HCT116 (cell line): ENCODE results near the gene KRTAP10-7. TPM values are rescaled to one million over a fixed set of nuclear protein-coding genes. Genes with fewer than 3 reads are reported as not detected.

Source experiments
- ATAC-seq: fragments of 200-7000 bp; cut with Tn5 transposase; 2 replicates; pipeline ENCODE4 v1.9.1; 2020; ENCODE audit warnings: mild to moderate bottlenecking, moderate library complexity
- BruUV-seq: library from RNA; stranded (reverse); fragments of 400-500 nt; replicated peaks from 2 replicates; lab custom pipeline; 2021; lab: Mats Ljungman, UMichigan
- CTCF ChIA-PET: fragments of 300-600 bp; sonication (Branson Sonifier 250); formaldehyde crosslinking; loops from one replicate; lab custom pipeline; 2021; ENCODE audit warnings: antibody characterized with exemption; lab: Charles Lee
- POLR2A ChIA-PET: fragments of 300-600, 350-600 bp; sonication (Branson Sonifier 250); formaldehyde crosslinking; loops from one replicate; lab custom pipeline; 2021; ENCODE audit warnings: antibody characterized with exemption; lab: Charles Lee
- RAD21 ChIA-PET, 2 experiments: fragments of 300-600 bp; sonication (Branson Sonifier 250); formaldehyde crosslinking; loops; one replicate each; lab custom pipeline; 2023; ENCODE audit warnings: low total read pairs in 2 of 2; ENCODE audit not compliant: uncharacterized antibody in 2 of 2, unreplicated experiment in 2 of 2, low non-redundant PET in 1 of 2; lab: Charles Lee
- DNase-seq: peaks from one replicate; pipeline ENCODE4 v3.0.0-alpha.2; 2010; ENCODE audit warnings: low read depth, low spot score
- H2AFZ ChIP-seq: fragments of 200-600 bp; shearing (Covaris generic), sonication (generic); 2 replicates; pipeline ENCODE4 v1.6.1; 2017; ENCODE audit warnings: low read depth, mixed run types, mixed read lengths, antibody characterized with exemption, low read length; ENCODE audit not compliant: poor library complexity, severe bottlenecking
- H3K27ac ChIP-seq: 2 replicates; pipeline ENCODE4 v1.5.1; 2012; ENCODE audit warnings: low read depth, low read length
- H3K27me3 ChIP-seq: fragments of 200-600 bp; sonication (generic); 2 replicates; pipeline ENCODE4 v1.6.1; 2016; ENCODE audit warnings: mixed run types, low read length, mixed read lengths; ENCODE audit not compliant: insufficient read depth
- H3K36me3 ChIP-seq, 2 experiments: fragments of 200-500 bp in 1 of 2; fragments of 200-600 bp in 1 of 2; sonication (Bioruptor generic) in 1 of 2; sonication (generic) in 1 of 2; 2 replicates each; pipeline versions ENCODE4 v1.5.1 to v1.6.1; 2014 to 2016; ENCODE audit warnings: low read length in 2 of 2, inconsistent platforms in 1 of 2, mixed read lengths in 1 of 2, mixed run types in 1 of 2; ENCODE audit not compliant: insufficient read depth in 2 of 2, control insufficient read depth in 1 of 2
- H3K4me1 ChIP-seq, 2 experiments: fragments of 200-600 bp in 1 of 2; sonication (generic) in 1 of 2; 2 replicates each; pipeline versions ENCODE4 v1.5.1 to v1.6.1; 2012 to 2017; ENCODE audit warnings: low read length in 2 of 2, inconsistent platforms in 1 of 2, mild to moderate bottlenecking in 1 of 2, mixed read lengths in 1 of 2, mixed run types in 1 of 2, moderate library complexity in 1 of 2; ENCODE audit not compliant: insufficient read depth in 2 of 2, control insufficient read depth in 1 of 2
- H3K4me2 ChIP-seq: fragments of 200-600 bp; sonication (generic); 2 replicates; pipeline ENCODE4 v1.6.1; 2017; ENCODE audit warnings: mixed run types, low read length, mixed read lengths
- H3K4me3 ChIP-seq, 2 experiments: fragments of 200-600 bp in 1 of 2; sonication (generic) in 1 of 2; replicated peaks in 1 of 2; 2 replicates each; pipeline ENCODE4 v1.5.1; 2011 to 2016; ENCODE audit warnings: low read length in 2 of 2, control low read depth in 1 of 2, low read depth in 1 of 2, mild to moderate bottlenecking in 1 of 2, mixed read lengths in 1 of 2, mixed run types in 1 of 2
- H3K79me2 ChIP-seq: fragments of 200-600 bp; sonication (generic); 2 replicates; pipeline ENCODE4 v1.6.1; 2017; ENCODE audit warnings: mild to moderate bottlenecking, mixed run types, low read length, moderate library complexity, mixed read lengths; ENCODE audit not compliant: insufficient read depth
- H3K9ac ChIP-seq: fragments of 200-600 bp; sonication (generic); 2 replicates; pipeline ENCODE4 v1.6.1; 2016; ENCODE audit warnings: low read length, mixed read lengths
- H3K9me2 ChIP-seq: fragments of 200-600 bp; sonication (generic), shearing (Covaris generic); 2 replicates; pipeline ENCODE4 v1.6.1; 2017; ENCODE audit warnings: mixed run types, mild to moderate bottlenecking, moderate library complexity; ENCODE audit not compliant: insufficient read depth
- H3K9me3 ChIP-seq, 2 experiments: fragments of 200-500 bp in 1 of 2; fragments of 200-600 bp in 1 of 2; sonication (Bioruptor generic) in 1 of 2; sonication (generic) in 1 of 2; 2 replicates each; pipeline ENCODE4 v1.6.1; 2014 to 2017; ENCODE audit warnings: low read length in 2 of 2, mixed read lengths in 2 of 2, inconsistent platforms in 1 of 2, low read depth in 1 of 2, mild to moderate bottlenecking in 1 of 2, mixed run types in 1 of 2, moderate library complexity in 1 of 2; ENCODE audit not compliant: control insufficient read depth in 1 of 2, insufficient read depth in 1 of 2
- H4K20me1 ChIP-seq: fragments of 200-600 bp; sonication (generic), shearing (Covaris generic); 2 replicates; pipeline ENCODE4 v1.6.1; 2017; ENCODE audit warnings: mixed run types, mild to moderate bottlenecking, moderate library complexity; ENCODE audit not compliant: insufficient read depth
- CBX3 ChIP-seq: IDR thresholded peaks from 2 replicates; pipeline ENCODE4 v1.6.1; 2012; ENCODE audit warnings: low read depth
- CEBPB ChIP-seq: IDR thresholded peaks from 2 replicates; pipeline ENCODE4 v1.6.1; 2012; ENCODE audit warnings: low read depth
- EGR1 ChIP-seq: IDR thresholded peaks from 2 replicates; pipeline ENCODE4 v1.6.1; 2012; ENCODE audit warnings: low read depth
- ELF1 ChIP-seq: IDR thresholded peaks from 2 replicates; pipeline ENCODE4 v1.6.1; 2012; ENCODE audit warnings: low read depth, borderline replicate concordance
- EZH2 ChIP-seq: fragments of 200-600 bp; sonication (generic); IDR thresholded peaks from 2 replicates; pipeline ENCODE4 v1.6.1; 2017; ENCODE audit warnings: antibody characterized with exemption, mixed run types
- EZH2phosphoT487 ChIP-seq: fragments of 200-600 bp; IDR thresholded peaks from 2 replicates; pipeline ENCODE4 v1.6.1; 2018; ENCODE audit warnings: antibody characterized with exemption, borderline replicate concordance
- FOSL1 ChIP-seq: IDR thresholded peaks from 2 replicates; pipeline ENCODE4 v1.6.1; 2012; ENCODE audit warnings: low read depth
- JUND ChIP-seq: IDR thresholded peaks from 2 replicates; pipeline ENCODE4 v1.6.1; 2012
- POLR2A ChIP-seq: IDR thresholded peaks from 2 replicates; pipeline ENCODE4 v1.7.0; 2011; ENCODE audit warnings: borderline replicate concordance; ENCODE audit not compliant: insufficient read depth, insufficient read length; ENCODE audit errors: extremely low read depth
- RAD21 ChIP-seq: IDR thresholded peaks from 2 replicates; pipeline ENCODE4 v1.6.1; 2012; ENCODE audit warnings: low read depth, mild to moderate bottlenecking
- SIN3A ChIP-seq: IDR thresholded peaks from 2 replicates; pipeline ENCODE4 v1.6.1; 2012; ENCODE audit warnings: low read depth
- SP1 ChIP-seq: IDR thresholded peaks from 2 replicates; pipeline ENCODE4 v1.6.1; 2012; ENCODE audit warnings: low read depth
- SRF ChIP-seq: IDR thresholded peaks from 2 replicates; pipeline ENCODE4 v1.6.1; 2012; ENCODE audit warnings: low read depth
- TCF7L2 ChIP-seq: IDR thresholded peaks from 2 replicates; pipeline ENCODE4 v1.7.0; 2011; ENCODE audit warnings: borderline replicate concordance, inconsistent platforms; ENCODE audit not compliant: insufficient read depth, insufficient read length; ENCODE audit errors: extremely low read depth
- YY1 ChIP-seq: IDR thresholded peaks from 2 replicates; pipeline ENCODE4 v1.6.1; 2011; ENCODE audit warnings: low read length, low read depth, moderate library complexity, mild to moderate bottlenecking; ENCODE audit not compliant: insufficient replicate concordance; ENCODE audit errors: extremely low read depth
- ZBTB33 ChIP-seq: IDR thresholded peaks from 2 replicates; pipeline ENCODE4 v1.6.1; 2011; ENCODE audit warnings: mild to moderate bottlenecking, low read length, moderate library complexity; ENCODE audit not compliant: insufficient replicate concordance; ENCODE audit errors: extremely low read depth
- ZFX ChIP-seq: fragments of 450-650 bp; IDR thresholded peaks from 2 replicates; pipeline ENCODE4 v1.6.1; 2017
- ZNF274 ChIP-seq: fragments of 200-500 bp; sonication (Bioruptor generic); IDR thresholded peaks from 2 replicates; pipeline ENCODE4 v1.6.1; 2014; ENCODE audit warnings: mild to moderate bottlenecking, low read depth, low read length, inconsistent platforms
- intact Hi-C: fragments of 100-400 bp; cut with micrococcal nuclease; formaldehyde crosslinking; loops from 2 replicates; pipeline ENCODE4 v1.10.0; 2022
- total RNA-seq: library from RNA; stranded (reverse); gene quantifications from one replicate; pipeline ENCODE4 v1.2.1, GENCODE V29; 2021; ENCODE audit not compliant: unreplicated experiment
- TF ChIP-seq, protein P1 (sequence below), 3 experiments: fragments of 200-600 bp in 1 of 3; sonication (generic) in 1 of 3; IDR thresholded peaks in 2 of 3; conservative IDR thresholded peaks in 1 of 3; 2 replicates each; pipeline ENCODE4 v1.5.1; 2012 to 2017; ENCODE audit warnings: low read depth in 2 of 3, low read length in 2 of 3, antibody characterized with exemption in 1 of 3, borderline replicate concordance in 1 of 3, control low read depth in 1 of 3, mild to moderate bottlenecking in 1 of 3, mixed read lengths in 1 of 3, mixed run types in 1 of 3, moderate library complexity in 1 of 3; ENCODE audit not compliant: insufficient read depth in 1 of 3
- TF ChIP-seq, protein P2 (sequence below): IDR thresholded peaks from 2 replicates; pipeline ENCODE4 v1.6.1; 2012; ENCODE audit warnings: low read depth

Gene KRTAP10-7
- total RNA-seq, 1 experiment from 2014 or later = not detected

- TF ChIP-seq ZBTB33 (no peak), YY1 (no peak), POLR2A (no peak), CBX3 (no peak), TCF7L2 (no peak), ZFX (no peak), JUND (no peak), FOSL1 (no peak), CEBPB (no peak), SRF (no peak), EZH2 (no peak), EZH2phosphoT487 (no peak), ELF1 (no peak), ZNF274 (no peak), EGR1 (no peak), SP1 (no peak), SIN3A (no peak), RAD21 (no peak)
- TF ChIP-seq, protein P1, sequence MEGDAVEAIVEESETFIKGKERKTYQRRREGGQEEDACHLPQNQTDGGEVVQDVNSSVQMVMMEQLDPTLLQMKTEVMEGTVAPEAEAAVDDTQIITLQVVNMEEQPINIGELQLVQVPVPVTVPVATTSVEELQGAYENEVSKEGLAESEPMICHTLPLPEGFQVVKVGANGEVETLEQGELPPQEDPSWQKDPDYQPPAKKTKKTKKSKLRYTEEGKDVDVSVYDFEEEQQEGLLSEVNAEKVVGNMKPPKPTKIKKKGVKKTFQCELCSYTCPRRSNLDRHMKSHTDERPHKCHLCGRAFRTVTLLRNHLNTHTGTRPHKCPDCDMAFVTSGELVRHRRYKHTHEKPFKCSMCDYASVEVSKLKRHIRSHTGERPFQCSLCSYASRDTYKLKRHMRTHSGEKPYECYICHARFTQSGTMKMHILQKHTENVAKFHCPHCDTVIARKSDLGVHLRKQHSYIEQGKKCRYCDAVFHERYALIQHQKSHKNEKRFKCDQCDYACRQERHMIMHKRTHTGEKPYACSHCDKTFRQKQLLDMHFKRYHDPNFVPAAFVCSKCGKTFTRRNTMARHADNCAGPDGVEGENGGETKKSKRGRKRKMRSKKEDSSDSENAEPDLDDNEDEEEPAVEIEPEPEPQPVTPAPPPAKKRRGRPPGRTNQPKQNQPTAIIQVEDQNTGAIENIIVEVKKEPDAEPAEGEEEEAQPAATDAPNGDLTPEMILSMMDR (IDR thresholded peaks at IDR 0.05 in 2 of 3, conservative IDR thresholded peaks at IDR 0.05 in 1 of 3; ENCODE audit: borderline replicate concordance in 1 of 3, insufficient read depth in 1 of 3, low read depth in 2 of 3, low read length in 2 of 3) = no peak
- TF ChIP-seq, protein P2, sequence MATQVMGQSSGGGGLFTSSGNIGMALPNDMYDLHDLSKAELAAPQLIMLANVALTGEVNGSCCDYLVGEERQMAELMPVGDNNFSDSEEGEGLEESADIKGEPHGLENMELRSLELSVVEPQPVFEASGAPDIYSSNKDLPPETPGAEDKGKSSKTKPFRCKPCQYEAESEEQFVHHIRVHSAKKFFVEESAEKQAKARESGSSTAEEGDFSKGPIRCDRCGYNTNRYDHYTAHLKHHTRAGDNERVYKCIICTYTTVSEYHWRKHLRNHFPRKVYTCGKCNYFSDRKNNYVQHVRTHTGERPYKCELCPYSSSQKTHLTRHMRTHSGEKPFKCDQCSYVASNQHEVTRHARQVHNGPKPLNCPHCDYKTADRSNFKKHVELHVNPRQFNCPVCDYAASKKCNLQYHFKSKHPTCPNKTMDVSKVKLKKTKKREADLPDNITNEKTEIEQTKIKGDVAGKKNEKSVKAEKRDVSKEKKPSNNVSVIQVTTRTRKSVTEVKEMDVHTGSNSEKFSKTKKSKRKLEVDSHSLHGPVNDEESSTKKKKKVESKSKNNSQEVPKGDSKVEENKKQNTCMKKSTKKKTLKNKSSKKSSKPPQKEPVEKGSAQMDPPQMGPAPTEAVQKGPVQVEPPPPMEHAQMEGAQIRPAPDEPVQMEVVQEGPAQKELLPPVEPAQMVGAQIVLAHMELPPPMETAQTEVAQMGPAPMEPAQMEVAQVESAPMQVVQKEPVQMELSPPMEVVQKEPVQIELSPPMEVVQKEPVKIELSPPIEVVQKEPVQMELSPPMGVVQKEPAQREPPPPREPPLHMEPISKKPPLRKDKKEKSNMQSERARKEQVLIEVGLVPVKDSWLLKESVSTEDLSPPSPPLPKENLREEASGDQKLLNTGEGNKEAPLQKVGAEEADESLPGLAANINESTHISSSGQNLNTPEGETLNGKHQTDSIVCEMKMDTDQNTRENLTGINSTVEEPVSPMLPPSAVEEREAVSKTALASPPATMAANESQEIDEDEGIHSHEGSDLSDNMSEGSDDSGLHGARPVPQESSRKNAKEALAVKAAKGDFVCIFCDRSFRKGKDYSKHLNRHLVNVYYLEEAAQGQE = no peak
- Histone ChIP-seq H3K27me3 (no peaks in the 10 kb centered on the region), H3K27ac (no peak overlapping the region), H4K20me1 (no peaks in the 10 kb centered on the region), H3K9me3 (peaks cover 4 to 15% of the 10 kb centered on the region in 2 experiments; a peak in 2 of 4 replicates), H2AFZ (no peak overlapping the region), H3K4me1 (no peaks in the 10 kb centered on the region), H3K9me2 (no peaks in the 10 kb centered on the region), H3K79me2 (no peaks in the 10 kb centered on the region), H3K36me3 (no peaks in the 10 kb centered on the region), H3K9ac (no peak overlapping the region), H3K4me2 (no peak overlapping the region), H3K4me3 (no peak overlapping the region)
- ChIA-PET RAD21 (no interaction called here), POLR2A (no interaction called here), CTCF (no interaction called here)
- BruUV-seq = no TSS peak
- intact Hi-C loops = no loop called here
- DNase-seq = no peak
- ATAC-seq = no peak
Measured at GRCh38 chr21:44648557-44649311, 48.3 kb downstream of the KRTAP10-7 start.
